H1 (cell line): ENCODE data around the gene ARHGAP18.

Source experiments
- POLR2A ChIP-seq, 2 experiments: IDR thresholded peaks; 1 replicate in 1 of 2; 2 replicates in 1 of 2; pipeline ENCODE4 v1.6.1; 2011; ENCODE audit warnings: low read depth in 2 of 2, low read length in 2 of 2, mild to moderate bottlenecking in 2 of 2; ENCODE audit errors: control extremely low read depth in 1 of 2
- SP4 ChIP-seq: IDR thresholded peaks from 2 replicates; pipeline ENCODE4 v1.6.1; 2012; ENCODE audit warnings: low read length, inconsistent platforms
- SUZ12 ChIP-seq: fragments of 200-600 bp; sonication (generic); IDR thresholded peaks from 2 replicates; pipeline ENCODE4 v1.6.1; 2012; ENCODE audit warnings: mild to moderate bottlenecking, inconsistent platforms, low read length, moderate library complexity, mixed read lengths

DNA sequence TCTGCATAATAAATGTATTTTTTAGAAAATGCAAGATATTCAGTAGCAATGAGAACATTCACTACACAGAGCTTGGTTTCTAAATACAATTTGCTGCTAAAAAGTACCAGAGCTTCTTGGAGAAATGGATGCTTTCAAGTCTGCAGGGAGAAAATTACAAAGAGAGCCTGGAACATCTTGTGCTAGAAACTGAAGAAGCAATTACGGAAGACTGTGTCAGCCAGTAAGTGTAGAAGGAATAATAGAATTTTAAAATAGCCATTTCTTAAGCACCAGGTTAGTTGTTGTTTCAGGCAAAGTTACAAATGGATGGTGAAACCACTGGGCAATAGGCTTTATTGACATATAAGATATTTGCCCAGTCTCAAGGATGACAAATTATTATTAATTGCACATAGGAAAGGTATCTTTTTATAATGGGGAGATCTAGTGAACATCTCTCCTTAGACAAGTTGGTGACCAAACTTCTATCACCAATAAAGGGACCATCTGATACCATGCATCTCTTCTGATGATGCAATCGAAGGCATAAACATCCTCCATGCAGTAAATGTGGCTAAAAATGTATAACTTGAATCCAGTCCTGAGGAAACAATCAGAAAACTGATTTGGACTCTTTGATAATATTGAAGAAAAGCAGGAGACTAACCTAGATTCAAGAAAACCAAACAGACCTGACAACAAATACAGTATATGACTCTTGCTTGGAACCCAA is 81.7 kb downstream of the ARHGAP18 start:
- TF ChIP-seq POLR2A (IDR thresholded peaks at IDR 0.05; ENCODE audit: control extremely low read depth in 1 of 2, low read depth in 2 of 2, low read length in 2 of 2) (no peak), SUZ12 (no peak), SP4 (no peak)
